Caki2 (cell line): ENCODE measurements around the gene AZU1. TPM values are rescaled to one million over a fixed set of nuclear protein-coding genes. Genes with fewer than 3 reads are reported as not detected.
A peak's percentile ranks its signal among the peaks of the same experiment; 100 is the strongest.

Source experiments
- DNase-seq: peaks from one replicate; pipeline ENCODE4 v3.0.0-alpha.2; 2015; ENCODE audit warnings: low read depth
- in situ Hi-C: cut with HindIII; loops from 2 replicates; pipeline ENCODE4 v1.10.0; 2016; ENCODE audit warnings: low sequenced_read_pairs, low pct_unique_long_range_greater_than_20kb, mixed read lengths
- total RNA-seq: library from RNA; depleted of rRNA; stranded (reverse); fragments of >200 nt; shearing (Covaris generic); gene quantifications from 2 replicates; pipeline ENCODE4 v1.2.3, GENCODE V29; 2014; ENCODE audit warnings: low replicate concordance

AZU1 gene
- total RNA-seq, 1 experiment from 2014 or later = not detected

DNA sequence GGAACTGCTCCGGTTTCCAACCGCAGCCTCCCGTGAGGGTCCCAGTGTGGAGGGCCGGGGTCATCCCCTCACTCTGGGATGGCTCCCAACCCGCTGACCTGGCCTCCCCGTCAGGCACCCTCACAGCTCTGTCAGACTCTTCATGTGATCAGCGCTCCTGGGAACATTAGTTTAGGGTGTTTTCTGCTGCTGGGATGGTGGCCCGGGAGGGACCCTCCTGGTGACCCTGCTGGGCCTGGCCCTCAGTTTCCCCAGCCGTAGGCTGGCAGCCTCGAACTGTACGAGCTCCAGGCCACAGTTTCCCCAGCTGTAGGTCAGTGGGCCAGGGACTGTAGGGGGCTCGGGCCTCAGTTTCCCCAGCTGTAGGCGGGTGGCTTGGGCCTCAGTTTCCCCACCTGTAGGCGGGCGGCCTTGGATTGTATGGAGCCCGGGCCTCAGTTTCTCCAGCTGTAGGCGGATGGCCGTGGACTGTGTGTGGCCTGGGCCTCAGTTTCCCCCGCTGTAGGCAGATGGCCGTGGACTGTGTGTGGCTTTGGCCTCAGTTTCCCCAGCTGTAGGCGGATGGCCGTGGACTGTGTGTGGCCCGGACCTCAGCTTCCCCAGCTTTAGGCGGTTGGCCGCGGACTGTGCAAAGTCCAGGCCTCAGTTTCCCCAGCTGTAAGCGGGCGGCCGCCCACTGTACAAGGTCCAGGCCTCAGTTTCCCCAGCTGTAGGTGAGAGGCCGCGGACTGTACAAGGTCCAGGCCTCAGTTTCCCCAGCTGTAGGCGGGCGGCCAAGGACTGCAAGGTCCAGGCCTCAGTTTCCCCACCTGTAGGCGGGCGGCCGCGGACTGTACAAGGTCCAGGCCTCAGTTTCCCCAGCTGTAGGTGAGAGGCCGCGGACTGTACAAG is 31.7 kb upstream of the AZU1 start:
- in situ Hi-C loops = no loop called here

DNA sequence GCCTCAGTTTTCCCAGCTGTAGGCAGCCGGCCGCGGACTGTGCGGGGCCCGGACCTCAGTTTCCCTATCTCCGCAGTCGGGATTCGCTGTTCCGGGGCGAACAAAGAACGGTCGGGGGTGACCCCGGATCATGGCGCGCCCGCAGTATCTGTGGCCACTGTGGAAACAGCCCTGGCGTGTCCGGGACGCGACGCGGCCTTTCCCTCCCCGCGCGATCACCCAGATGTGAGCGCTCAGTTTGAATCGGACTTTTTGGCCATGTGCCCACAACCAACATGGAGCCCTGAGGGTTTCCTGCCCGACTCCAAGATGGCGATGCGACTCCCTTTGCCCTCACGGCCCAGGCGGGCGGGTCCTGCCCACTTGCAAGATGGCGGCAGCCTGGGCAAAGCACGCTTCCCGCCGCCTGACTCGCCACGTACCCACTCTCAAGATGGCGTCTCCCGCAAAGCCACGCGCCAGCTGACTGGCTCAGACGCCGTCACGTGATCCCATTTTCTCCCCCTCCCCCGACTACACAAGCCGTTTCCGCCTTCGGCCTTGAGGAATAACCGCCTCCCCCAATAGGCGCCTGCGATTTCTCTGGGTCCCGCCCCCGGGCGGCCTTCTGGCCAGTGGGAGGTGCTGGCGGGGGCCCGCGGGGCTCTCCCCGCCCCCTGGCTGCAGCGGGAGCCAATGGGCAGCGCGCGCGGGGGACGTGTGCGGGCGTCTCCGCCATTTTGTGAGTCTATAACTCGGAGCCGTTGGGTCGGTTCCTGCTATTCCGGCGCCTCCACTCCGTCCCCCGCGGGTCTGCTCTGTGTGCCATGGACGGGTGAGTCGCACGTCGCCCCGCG is 30.7 kb upstream of the AZU1 start, which contains the start of gene PTBP1:
PTBP1 (plus strand) TSS at position 761 of the 836 bp plus-strand sequence; CDS start at position 807, 46 bp downstream.
- in situ Hi-C loops = no loop called here
- peak; percentile 99 for DNase-seq

More for the DNA sequence above, 31.7 kb upstream of the AZU1 start:
- no peak for DNase-seq

DNA sequence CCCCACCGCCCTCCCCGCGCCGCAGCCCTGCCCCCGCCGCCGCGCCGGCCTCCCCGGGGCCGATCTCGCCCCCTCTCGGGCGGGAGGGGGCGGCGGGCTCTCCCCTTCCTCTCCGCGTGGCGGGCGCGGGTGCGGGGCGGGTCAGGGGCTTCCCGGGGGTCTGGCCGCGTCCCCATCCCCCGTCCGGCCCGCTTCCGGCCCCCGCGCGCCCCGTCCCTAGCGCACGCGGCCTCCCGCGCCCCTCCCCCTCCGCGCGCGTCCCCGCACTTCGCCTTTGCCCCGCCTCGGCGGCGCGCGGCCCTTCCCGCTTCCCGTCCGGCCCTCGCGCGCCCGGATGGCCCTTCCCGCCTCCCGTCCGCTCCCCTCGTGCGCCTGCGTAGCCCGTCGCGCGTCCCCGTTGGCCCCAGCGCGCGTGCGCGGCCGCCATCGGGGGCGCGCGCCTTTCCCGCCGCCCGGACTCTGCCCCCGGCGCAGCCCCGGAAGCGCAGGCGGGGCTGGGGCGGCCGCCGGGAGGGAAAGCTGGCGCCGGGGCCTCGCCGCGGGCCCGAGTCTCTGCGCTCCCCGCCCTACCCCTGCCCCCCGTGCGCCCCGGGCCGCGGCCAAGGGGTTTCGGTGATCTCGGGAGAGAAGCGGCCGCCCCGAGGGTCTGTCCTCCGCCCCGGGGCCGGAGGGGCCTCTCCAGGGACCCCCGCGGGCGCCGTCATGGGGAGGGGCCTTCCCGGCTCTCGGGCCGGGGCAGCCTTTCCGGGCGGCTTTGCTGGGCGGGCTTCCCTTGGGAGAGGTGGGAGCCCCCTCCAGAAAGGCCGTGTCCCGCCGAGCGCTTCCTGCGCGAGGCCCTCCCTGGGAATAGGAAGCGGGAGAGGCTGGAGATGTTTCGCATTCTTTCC is 29.9 kb upstream of the AZU1 start:
- DNase-seq = peak; percentile 79
- in situ Hi-C loops = no loop called here

DNA sequence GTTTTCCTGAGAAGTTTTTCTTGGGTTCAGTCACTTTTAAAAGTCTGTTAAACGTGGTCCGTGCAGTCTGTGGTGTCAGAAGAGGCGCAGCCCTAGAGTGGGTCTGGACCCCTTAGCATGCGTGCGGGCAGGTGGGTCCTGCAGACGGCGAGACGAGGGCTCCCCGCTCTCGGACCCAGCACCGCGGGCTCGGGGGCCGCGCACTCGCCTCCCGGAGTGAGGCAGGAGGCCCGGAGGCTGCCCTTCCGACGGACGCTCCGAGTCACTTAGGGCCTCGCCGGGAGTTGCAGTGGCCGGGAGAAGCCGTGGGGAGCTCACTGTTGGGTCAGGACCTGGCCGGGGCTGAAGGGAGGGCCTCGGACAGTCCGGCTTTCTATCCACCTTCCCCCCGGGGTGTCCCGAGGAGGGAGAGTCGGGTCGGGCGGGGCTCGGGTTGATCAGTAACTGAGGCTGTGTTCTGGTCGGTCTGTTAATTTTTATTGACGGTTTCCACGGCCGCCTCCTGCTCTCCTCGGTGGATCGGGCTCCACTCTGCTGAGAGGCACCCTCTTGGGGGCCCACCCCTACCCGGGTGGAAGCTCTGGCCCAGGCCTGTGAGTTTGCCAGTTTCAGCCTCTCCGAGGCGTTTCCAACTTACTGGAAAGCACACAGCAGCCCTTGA is 29.1 kb upstream of the AZU1 start:
- peak; percentile 42 for DNase-seq
- in situ Hi-C loops = no loop called here

DNA sequence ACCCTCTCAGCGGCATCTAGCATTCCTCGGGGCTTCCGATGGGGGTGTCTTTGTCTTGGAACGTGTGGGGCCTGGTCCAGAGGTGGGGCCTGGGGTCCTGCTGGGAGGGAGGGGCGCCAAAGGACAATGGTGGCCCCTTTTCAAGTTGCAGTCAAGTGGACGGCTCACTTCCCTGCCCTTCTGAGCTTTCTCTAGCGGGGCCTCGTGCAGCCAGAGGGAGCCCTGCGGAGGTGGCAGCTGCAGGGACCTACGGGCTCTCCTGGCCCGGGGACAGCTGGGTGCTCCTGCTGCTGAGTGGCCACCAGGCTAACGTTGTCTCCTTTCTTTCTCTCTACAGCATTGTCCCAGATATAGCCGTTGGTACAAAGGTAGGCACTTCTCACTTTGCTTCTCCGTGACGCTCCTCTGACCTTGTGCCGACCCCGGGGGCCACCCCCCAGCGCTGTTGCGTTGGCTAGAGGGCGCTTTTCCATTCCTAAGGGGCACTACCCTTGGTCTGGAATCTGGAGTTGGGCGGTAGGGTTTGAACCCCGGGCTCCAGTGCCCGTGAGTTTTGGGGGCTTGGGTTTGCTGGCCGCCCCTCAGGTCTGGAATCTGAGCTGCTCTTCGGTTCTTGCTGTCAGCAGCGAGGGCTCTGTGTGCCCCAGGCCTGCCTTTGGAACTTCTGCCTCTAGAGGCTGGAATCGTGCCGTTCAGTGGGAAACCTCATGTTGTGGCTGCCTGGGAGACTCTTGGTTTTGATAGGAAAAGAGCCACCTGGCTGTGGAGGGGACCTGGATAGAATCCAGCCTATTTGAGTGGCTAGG is 28.4 kb upstream of the AZU1 start:
- DNase-seq = peak; percentile 20
- in situ Hi-C loops = no loop called here

DNA sequence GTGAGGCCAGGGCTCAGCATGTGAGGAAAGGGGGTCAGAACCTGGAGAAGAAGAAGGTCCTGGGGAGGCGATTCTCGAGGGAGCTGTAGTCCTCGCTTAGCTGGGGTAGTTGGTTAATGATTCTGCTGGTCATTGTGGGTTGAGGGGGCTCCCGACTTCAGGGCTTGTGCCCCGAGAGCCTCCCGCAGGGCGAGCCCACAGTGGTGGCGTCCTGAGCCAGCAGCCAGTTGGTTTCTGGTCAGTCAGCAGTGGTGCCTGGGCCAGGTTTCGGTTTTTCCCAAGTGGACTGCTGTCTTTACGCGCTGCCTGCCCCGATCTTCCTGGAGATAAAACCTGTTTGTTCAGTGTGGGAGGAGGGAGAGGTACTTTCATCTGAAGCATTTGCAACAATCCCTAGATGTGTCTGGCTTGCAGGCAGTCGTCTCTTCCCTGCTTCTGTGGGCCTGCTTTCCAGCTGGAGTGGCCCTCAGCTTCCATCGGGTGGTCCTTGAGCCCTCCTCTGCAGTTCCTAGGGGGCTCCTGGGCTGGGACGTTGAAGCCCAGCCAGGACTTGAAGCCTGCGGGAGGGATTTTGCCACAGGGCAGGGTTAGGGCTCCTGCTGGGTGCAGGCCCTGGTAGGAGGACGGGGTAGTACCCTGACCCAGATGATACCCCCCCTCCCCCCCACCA is 27.1 kb upstream of the AZU1 start:
- in situ Hi-C loops = no loop called here

DNA sequence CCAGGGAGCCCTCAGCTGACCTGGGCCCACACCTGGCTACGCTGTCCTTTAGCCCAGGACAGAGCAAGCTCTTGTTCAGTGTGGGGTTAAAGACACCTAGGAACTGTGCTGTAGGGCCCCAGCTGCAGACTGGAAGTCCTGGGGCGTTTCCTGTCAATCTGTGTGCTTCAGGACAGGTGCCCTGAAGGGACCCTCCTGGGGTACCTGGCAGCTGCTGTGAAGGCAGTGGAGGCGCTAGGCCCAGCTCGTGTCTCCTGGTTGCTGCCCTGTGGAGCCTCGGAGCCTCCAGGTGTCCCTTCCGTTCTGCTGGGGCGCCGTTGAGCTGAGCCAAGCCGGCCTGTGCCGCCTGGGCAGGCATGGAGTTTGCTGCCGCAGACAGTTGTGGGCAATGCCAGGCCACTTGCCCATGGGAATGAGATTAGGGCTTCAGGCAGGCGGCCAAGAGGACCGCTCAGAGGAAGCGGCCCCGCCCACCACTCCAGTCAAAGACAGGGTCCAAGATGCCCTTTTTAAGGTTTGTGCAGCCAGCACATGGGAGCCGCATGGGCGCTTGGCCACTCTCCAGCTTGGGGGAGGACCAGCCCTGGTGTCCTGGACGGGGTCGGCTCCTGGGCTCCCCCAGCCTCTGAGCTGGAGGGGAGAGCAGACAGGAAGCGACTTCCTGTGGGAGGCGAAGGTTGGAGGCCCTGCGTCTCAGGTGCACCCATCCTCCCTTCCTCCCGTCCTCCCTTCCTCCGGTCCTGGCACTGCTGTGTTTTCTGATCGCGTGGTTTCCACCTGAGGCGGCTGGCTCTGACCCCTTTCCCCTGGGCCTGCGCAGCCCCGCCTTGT is 26.4 kb upstream of the AZU1 start:
- in situ Hi-C loops = no loop called here
- DNase-seq = no peak

More for the DNA sequence above, 27.1 kb upstream of the AZU1 start:
- DNase-seq = no peak

DNA sequence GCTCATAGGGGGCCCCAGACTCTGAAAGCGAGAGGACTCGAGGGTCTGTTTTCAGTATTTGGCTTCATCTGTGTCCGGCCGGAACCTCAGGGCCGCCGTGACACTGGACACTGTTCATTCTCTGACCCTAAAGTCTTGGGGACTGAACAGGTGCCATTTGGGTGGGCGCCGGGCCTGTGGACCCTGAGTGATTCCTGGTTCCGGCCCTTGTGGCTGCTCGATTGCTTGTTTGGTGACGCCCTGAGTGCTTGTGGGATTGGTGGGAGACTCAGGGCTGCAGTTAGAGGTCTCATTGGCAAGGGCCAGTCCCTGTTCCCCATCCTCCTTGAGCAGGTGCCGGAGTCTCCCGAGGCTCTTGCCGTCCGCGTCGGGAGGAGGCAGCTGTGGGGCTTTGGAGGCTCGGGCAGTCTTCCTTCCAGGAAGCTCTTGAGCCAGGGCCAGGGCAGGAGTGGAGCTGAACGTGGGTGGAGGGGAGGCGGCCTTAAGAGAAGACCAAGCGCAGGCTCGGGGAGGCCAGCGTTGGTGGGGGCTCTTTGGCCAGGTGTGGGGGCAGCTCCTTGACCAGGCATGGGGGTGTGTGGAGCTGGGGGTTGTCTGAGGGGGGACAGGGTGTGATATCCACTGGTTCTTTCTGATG is 25.7 kb upstream of the AZU1 start:
- in situ Hi-C loops = no loop called here
- no peak for DNase-seq

DNA sequence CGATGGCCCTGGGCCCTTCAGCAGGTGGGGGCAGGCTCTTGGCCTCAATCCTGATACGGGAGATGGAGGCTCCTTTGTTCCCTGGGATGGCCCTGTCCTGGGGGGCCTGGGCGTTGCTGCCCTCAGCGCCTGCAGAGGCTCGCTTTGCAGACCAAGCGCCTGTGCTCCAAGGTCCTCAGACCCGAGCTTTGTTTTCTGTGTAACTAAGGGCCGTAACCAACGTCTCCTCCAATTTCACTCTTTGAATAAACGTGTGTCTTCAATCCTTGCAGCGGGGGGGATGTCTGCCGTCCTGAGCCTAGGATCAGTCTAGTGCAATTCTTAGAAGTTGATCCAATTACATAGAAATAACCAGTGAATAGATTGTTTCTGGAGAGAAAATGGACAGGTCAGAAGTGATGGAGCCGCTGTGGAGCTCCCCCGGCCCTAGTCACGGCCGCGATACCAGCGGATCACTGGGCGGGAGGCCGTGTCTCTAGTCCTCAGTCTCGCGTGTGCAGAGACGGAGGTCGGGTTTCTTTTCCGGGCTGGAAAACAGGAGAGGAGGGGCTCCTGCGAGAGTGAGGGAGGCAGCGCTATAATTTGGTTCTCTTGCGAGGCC is 25.0 kb upstream of the AZU1 start:
- DNase-seq = no peak
- in situ Hi-C loops = no loop called here

DNA sequence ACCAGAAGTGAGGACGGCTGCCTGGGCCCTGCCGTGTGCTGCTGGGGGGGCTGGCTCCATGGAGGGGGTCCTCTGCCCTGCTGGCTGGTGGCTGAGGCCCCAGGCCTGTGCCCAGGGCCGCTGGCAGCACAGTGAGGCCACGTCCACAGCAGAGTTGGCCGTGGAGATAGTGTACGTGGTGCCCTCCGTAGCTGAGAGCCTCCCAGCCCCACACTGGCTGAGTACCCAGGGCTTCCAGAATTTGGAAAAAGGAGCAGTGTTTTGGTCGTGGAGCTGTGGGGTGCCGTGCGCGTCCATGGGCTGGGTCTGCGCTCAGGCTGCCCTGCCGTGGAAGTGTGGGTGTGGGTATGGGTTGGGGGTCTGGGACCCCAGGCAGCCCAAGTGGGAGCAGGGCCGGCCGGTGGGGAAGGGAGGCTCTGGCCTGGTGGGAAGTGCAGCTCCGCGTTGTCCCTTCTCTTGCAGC is 24.5 kb upstream of the AZU1 start:
- in situ Hi-C loops = no loop called here
- DNase-seq = no peak

DNA sequence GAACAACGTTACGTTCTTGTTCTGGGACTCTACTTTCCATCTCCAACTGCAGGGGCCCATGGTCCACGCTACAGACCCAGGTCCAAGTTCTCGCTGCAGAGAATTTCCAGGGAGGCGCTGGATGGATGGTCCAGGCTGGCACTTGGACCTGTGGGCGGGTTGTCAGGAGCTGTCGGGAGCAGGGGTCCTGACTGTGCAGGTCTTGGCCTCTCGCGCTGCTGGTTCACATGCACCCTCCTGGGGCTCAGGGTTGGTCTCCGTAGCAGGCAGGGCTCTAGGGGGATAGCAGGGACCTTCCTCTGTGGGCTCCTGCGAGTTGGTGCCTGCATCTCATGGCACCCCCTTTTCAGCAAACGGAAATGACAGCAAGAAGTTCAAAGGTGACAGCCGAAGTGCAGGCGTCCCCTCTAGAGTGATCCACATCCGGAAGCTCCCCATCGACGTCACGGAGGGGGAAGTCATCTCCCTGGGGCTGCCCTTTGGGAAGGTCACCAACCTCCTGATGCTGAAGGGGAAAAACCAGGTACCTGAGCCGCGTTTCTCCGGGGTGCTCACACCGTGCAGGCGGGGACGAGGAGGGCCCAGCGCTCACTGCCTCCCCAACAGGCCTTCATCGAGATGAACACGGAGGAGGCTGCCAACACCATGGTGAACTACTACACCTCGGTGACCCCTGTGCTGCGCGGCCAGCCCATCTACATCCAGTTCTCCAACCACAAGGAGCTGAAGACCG is 23.8 kb upstream of the AZU1 start:
- in situ Hi-C loops = no loop called here
- DNase-seq = no peak

DNA sequence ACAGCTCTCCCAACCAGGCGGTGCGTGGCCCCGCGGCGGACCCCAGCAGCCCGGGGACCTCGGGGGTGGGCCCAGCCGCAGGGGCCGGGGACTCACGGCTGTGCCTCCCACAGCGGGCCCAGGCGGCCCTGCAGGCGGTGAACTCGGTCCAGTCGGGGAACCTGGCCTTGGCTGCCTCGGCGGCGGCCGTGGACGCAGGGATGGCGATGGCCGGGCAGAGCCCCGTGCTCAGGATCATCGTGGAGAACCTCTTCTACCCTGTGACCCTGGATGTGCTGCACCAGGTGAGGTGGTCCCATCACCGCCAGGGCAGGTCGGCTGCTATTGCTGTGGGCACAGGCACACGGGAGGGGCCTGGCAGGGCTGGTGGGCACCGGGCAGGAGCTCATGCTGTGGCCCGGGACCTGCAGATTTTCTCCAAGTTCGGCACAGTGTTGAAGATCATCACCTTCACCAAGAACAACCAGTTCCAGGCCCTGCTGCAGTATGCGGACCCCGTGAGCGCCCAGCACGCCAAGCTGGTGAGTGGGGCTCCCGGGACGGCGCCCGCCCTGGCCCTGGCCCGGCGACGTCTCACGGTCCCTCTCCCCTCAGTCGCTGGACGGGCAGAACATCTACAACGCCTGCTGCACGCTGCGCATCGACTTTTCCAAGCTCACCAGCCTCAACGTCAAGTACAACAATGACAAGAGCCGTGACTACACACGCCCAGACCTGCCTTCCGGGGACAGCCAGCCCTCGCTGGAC is 23.0 kb upstream of the AZU1 start:
- DNase-seq = no peak
- in situ Hi-C loops = no loop called here

DNA sequence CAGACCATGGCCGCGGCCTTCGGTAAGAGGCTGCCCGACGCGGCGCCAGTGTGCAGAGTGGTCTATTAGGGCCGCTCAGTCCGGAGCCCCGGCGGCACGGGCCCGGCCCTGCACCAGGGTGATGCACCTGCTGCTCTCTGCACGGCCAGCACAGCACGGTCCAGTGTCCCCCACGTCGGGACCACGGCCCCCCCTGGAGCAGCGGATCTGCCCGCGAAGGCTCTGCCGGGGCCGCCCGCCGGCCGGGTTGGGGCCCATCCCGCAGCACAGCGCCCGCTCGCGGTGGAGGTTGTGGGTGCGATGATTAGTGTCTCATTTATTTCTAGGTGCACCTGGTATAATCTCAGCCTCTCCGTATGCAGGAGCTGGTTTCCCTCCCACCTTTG is 22.5 kb upstream of the AZU1 start:
- no peak for DNase-seq
- in situ Hi-C loops = no loop called here
